Measurements from ENCODE around the gene NR5A1.

GRCh38 chr9:124512806-124513204 is 5.6 kb upstream of the NR5A1 start:
- no peak for TF ChIP-seq CTCF (IDR thresholded peaks at IDR 0.05)
- no peak for TF ChIP-seq POLR2A (IDR thresholded peaks at IDR 0.05)
- TF ChIP-seq EP300 (IDR thresholded peaks at IDR 0.05), result no peak
